Subcutaneous adipose tissue (tissue), 4 donors: ENCODE measurements around the gene LRRTM3. TPM values are rescaled to one million over a fixed set of nuclear protein-coding genes. Genes with fewer than 3 reads are reported as not detected.

Experiments
- CTCF ChIP-seq: fragments of 450-650 bp; IDR thresholded peaks from one replicate; pipeline ENCODE4 v1.5.1; 2016; ENCODE audit warnings: low read depth, mild to moderate bottlenecking, control low read depth, antibody characterized with exemption, moderate library complexity
- total RNA-seq, 4 donors: library from RNA; depleted of rRNA; stranded (reverse); fragments of >200 nt; gene quantifications; one replicate each; pipeline ENCODE4 v1.1.0, GENCODE V29; 2016

Gene LRRTM3
- total RNA-seq, 4 donors from 2014 or later = not detected

GRCh38 chr10:66996996-66997395 lies 71.2 kb downstream of the LRRTM3 start:
- TF ChIP-seq CTCF = no peak

GRCh38 chr10:66999762-67000545 lies 74.1 kb downstream of the LRRTM3 start:
- no peak for TF ChIP-seq CTCF

- TF ChIP-seq CTCF = no peak
These were observed 78.9 kb downstream of the LRRTM3 start for GRCh38 chr10:67004690-67005089.

GRCh38 chr10:67005981-67006380 lies 80.1 kb downstream of the LRRTM3 start:
- TF ChIP-seq CTCF = no peak

- TF ChIP-seq CTCF = no peak
These were observed 85.6 kb downstream of the LRRTM3 start for GRCh38 chr10:67011480-67011879.

- TF ChIP-seq CTCF = no peak
These were observed 86.1 kb downstream of the LRRTM3 start for GRCh38 chr10:67011981-67012380.

GRCh38 chr10:67015225-67015624 lies 89.4 kb downstream of the LRRTM3 start:
- TF ChIP-seq CTCF = no peak
